Adrenal gland (tissue), 12 donors: ENCODE measurements around the gene CDH6. TPM values are rescaled to one million over a fixed set of nuclear protein-coding genes. Genes with fewer than 3 reads are reported as not detected.

Experiments used
- DNase-seq, 7 donors: peaks; one replicate each; pipeline ENCODE4 v3.0.0-alpha.2; 2019 to 2020
- H3K27ac ChIP-seq, 5 donors: fragments of 200-600 bp; sonication (generic) in 4 of 5; 1 replicate in 3 of 5; 2 replicates in 2 of 5; pipeline versions ENCODE4 v1.5.1 to v1.8.0; 2016 to 2020; ENCODE audit warnings: mild to moderate bottlenecking in 1 of 5
- H3K27me3 ChIP-seq: fragments of 200-600 bp; 2 replicates; pipeline ENCODE4 v1.8.0; 2021
- H3K36me3 ChIP-seq, 2 donors: fragments of 200-600 bp; replicated peaks in 1 of 2; 1 replicate in 1 of 2; 2 replicates in 1 of 2; pipeline versions ENCODE4 v1.5.1 to v1.8.0; 2018 to 2022
- H3K4me1 ChIP-seq, 2 donors: fragments of 200-600 bp; replicated peaks in 1 of 2; 1 replicate in 1 of 2; 2 replicates in 1 of 2; pipeline versions ENCODE4 v1.5.1 to v1.8.0; 2018 to 2021
- H3K4me3 ChIP-seq, 4 donors: fragments of 200-600 bp; sonication (generic) in 3 of 4; one replicate each; pipeline ENCODE4 v1.5.1; 2016 to 2018
- H3K9me3 ChIP-seq, 3 donors: fragments of 200-600 bp; sonication (generic) in 1 of 3; replicated peaks in 1 of 3; 1 replicate in 2 of 3; 2 replicates in 1 of 3; pipeline versions ENCODE4 v1.5.1 to v1.8.0; 2016 to 2021
- CTCF ChIP-seq, 6 experiments: fragments of 450-650 bp in 4 of 6; fragments of 200-600 bp in 2 of 6; sonication (generic) in 1 of 6; IDR thresholded peaks; 1 replicate in 5 of 6; 2 replicates in 1 of 6; pipeline versions ENCODE4 v1.5.1 to v1.8.0; 2016 to 2021; ENCODE audit warnings: antibody characterized with exemption in 6 of 6, mild to moderate bottlenecking in 2 of 6, moderate library complexity in 1 of 6
- POLR2A ChIP-seq, 2 donors: fragments of 450-650 bp; IDR thresholded peaks; one replicate each; pipeline ENCODE4 v1.6.1; 2017; ENCODE audit warnings: antibody characterized with exemption in 2 of 2, mild to moderate bottlenecking in 2 of 2, moderate library complexity in 1 of 2
- WGBS, 4 donors: extraction: QIAGEN DNeasy Blood & Tissue Kit in 2 of 4; methylation state at CpG; one replicate each; pipeline versions ENCODE4 v1.1.5 to v1.1.7; 2013 to 2017; 5-methylcytosine and 5-hydroxymethylcytosine counted together
- intact Hi-C, 2 donors: fragments of 100-400 bp; cut with DNase I; formaldehyde crosslinking; loops; one replicate each; pipeline versions ENCODE4 v1.14.1 to v1.15.0; 2022 to 2023
- polyA plus RNA-seq, 3 donors: library from polyadenylated mRNA; stranded (reverse); fragments of 200-250 nt in 2 of 3; fragments of 350-450 nt in 1 of 3; fragmentation: Illumina TruSeq in 1 of 3; extraction: RNeasy Lipid Tissue Mini Kit (QIAGEN cat#74804) in 1 of 3; gene quantifications; one replicate each; pipeline ENCODE4 v1.2.3, GENCODE V29; 2013 to 2014
- total RNA-seq, 9 donors: library from RNA; depleted of rRNA in 4 of 9; stranded (reverse); fragments of >200 nt in 4 of 9; fragments of 120-200 nt in 1 of 9; fragmentation: NEBNext Ultra II Directional in 1 of 9; extraction: Animal tissue kit (Norgen Biotek cat#: 25700) in 1 of 9; gene quantifications; one replicate each; pipeline versions ENCODE4 v1.1.0 to v1.2.4, GENCODE V29; 2013 to 2023
- donor health status: healthy with polysubstance abuse.
- donor health status: Bipolar disorder and iron deficiency.
- donor health status: DM: yes; HTN: yes; CAD: no.
- donor health status: DM: no; HTN: no; CAD: no.
- donor health status: DM: no; HTN: no; CAD: no.
- donor health status: DM: yes; HTN: yes; CAD: no.

Gene CDH6
- total and polyA plus RNA-seq, 12 donors, result 0.17 to 2.5 (median 0.50) TPM

- Histone ChIP-seq H3K9me3 (no peaks in the 10 kb centered on the region), H3K36me3 (no peaks in the 10 kb centered on the region), H3K4me1 (no peaks in the 10 kb centered on the region), H3K27ac (no peak overlapping the region), H3K4me3 (no peak overlapping the region), H3K27me3 (peaks cover 8% of the 10 kb centered on the region)
- 74 to 79% (median 77%) methylated on average over 7 of the region's 7 CpGs for WGBS, 4 donors
- intact Hi-C loops, result no loop called here
- DNase-seq, result no peak
- TF ChIP-seq CTCF (IDR thresholded peaks at IDR 0.05) (no peak), POLR2A (IDR thresholded peaks at IDR 0.05) (no peak)
These were observed 5.9 kb upstream of the CDH6 start for GRCh38 chr5:31187591-31187990.

GRCh38 chr5:31192442-31192841, 1.0 kb upstream of the CDH6 start:
- intact Hi-C loops, result no loop called here
- H3K27ac ChIP-seq, result no peak overlapping the region

GRCh38 chr5:31193116-31193515, 370 bp upstream of the CDH6 start:
- WGBS, 4 donors, result 30 to 50% (median 43%) methylated on average over 10 of the region's 10 CpGs
- TF ChIP-seq CTCF (IDR thresholded peaks at IDR 0.05) (no peak), POLR2A (IDR thresholded peaks at IDR 0.05) (no peak)
- H3K4me1 ChIP-seq, result peaks cover 5 to 10% of the 10 kb centered on the region in 2 donors
- H3K36me3 ChIP-seq, result no peaks in the 10 kb centered on the region
- H3K9me3 ChIP-seq, result no peaks in the 10 kb centered on the region
- peak overlapping the region in 1 of 4 donors; percentile 43 for H3K4me3 ChIP-seq
- DNase-seq, result no peak
- no peak overlapping the region for H3K27ac ChIP-seq
- H3K27me3 ChIP-seq, result peaks cover 28% of the 10 kb centered on the region
- intact Hi-C loops, result no loop called here

More at GRCh38 chr5:31192442-31192841, 1.0 kb upstream of the CDH6 start:
- DNase-seq, result no peak
- Histone ChIP-seq H3K4me1 (peaks cover 5 to 10% of the 10 kb centered on the region in 2 donors), H3K4me3 (no peak overlapping the region), H3K27me3 (peaks cover 28% of the 10 kb centered on the region), H3K9me3 (no peaks in the 10 kb centered on the region), H3K36me3 (no peaks in the 10 kb centered on the region)
- TF ChIP-seq POLR2A (IDR thresholded peaks at IDR 0.05) (no peak), CTCF (IDR thresholded peaks at IDR 0.05) (no peak)
- 86 to 94% (median 91%) methylated on average over 1 of the region's 1 CpG for WGBS, 4 donors

- peaks cover 5 to 10% of the 10 kb centered on the region in 2 donors for H3K4me1 ChIP-seq
- TF ChIP-seq POLR2A (IDR thresholded peaks at IDR 0.05), result no peak
- TF ChIP-seq CTCF (IDR thresholded peaks at IDR 0.05), result no peak
- H3K4me3 ChIP-seq, result no peak overlapping the region
- 3 to 8% (median 4%) methylated on average over 15 of the region's 15 CpGs for whole genome bisulfite sequencing, 4 donors
- H3K36me3 ChIP-seq, result no peaks in the 10 kb centered on the region
- no peak overlapping the region for H3K27ac ChIP-seq
- H3K27me3 ChIP-seq, result peaks cover 28% of the 10 kb centered on the region
- intact Hi-C loops, result no loop called here
- no peaks in the 10 kb centered on the region for H3K9me3 ChIP-seq
- DNase-seq, result no peak
These were observed 955 bp downstream of the CDH6 start for GRCh38 chr5:31194468-31194813.
